PC-9 (cell line): ENCODE data around the gene TTC22. TPM values are rescaled to one million over a fixed set of nuclear protein-coding genes. Genes with fewer than 3 reads are reported as not detected.

ENCODE experiments used
- BruUV-seq: library from RNA; stranded (reverse); fragments of 400-500 nt; replicated peaks from 2 replicates; lab custom pipeline; 2021; lab: Mats Ljungman, UMichigan
- CTCF ChIA-PET: fragments of 300-600 bp; sonication (Branson Sonifier 250); formaldehyde crosslinking; loops from one replicate; lab custom pipeline; 2022; ENCODE audit warnings: antibody characterized with exemption; lab: Charles Lee
- POLR2A ChIA-PET: fragments of 300-600 bp; sonication (Branson Sonifier 250); formaldehyde crosslinking; loops from one replicate; lab custom pipeline; 2022; ENCODE audit warnings: antibody characterized with exemption; ENCODE audit not compliant: unreplicated experiment; lab: Charles Lee
- DNase-seq, 2 experiments: peaks; one replicate each; pipeline versions ENCODE4 v3.0.0 to v3.0.0-alpha.2; 2015 to 2022; ENCODE audit warnings: mixed read lengths in 1 of 2
- H2AFZ ChIP-seq: fragments of 200-600 bp; sonication (generic); 2 replicates; pipeline ENCODE4 v1.8.1; 2017; ENCODE audit warnings: antibody characterized with exemption
- H3F3A ChIP-seq: fragments of 200-600 bp; sonication (generic); 2 replicates; pipeline ENCODE4 v1.8.1; 2017; ENCODE audit warnings: antibody characterized with exemption, mild to moderate bottlenecking, low read depth; ENCODE audit not compliant: insufficient read depth
- H3K27ac ChIP-seq: fragments of 200-600 bp; sonication (generic); 2 replicates; pipeline ENCODE4 v1.6.1; 2016; ENCODE audit warnings: mixed run types
- H3K27me3 ChIP-seq: fragments of 200-600 bp; sonication (generic); 2 replicates; pipeline ENCODE4 v1.6.1; 2016; ENCODE audit warnings: low read depth, mixed run types; ENCODE audit not compliant: insufficient read depth
- H3K36me3 ChIP-seq: fragments of 200-600 bp; sonication (generic); 2 replicates; pipeline ENCODE4 v1.6.1; 2016; ENCODE audit warnings: low read depth, mixed run types
- H3K4me1 ChIP-seq: fragments of 200-600 bp; sonication (generic); replicated peaks from 2 replicates; pipeline ENCODE4 v1.6.1; 2016; ENCODE audit warnings: mixed run types; ENCODE audit not compliant: insufficient read depth
- H3K4me2 ChIP-seq: fragments of 200-600 bp; sonication (generic); 2 replicates; pipeline ENCODE4 v1.6.1; 2017; ENCODE audit warnings: mixed run types
- H3K4me3 ChIP-seq: fragments of 200-600 bp; sonication (generic); 2 replicates; pipeline ENCODE4 v1.6.1; 2016; ENCODE audit warnings: mixed run types
- H3K79me2 ChIP-seq: fragments of 200-600 bp; sonication (generic); 2 replicates; pipeline ENCODE4 v1.6.1; 2017; ENCODE audit warnings: low read depth, mixed run types
- H3K9me2 ChIP-seq: fragments of 200-600 bp; sonication (generic); 2 replicates; pipeline ENCODE4 v1.8.1; 2017; ENCODE audit warnings: mild to moderate bottlenecking; ENCODE audit not compliant: insufficient read depth
- H3K9me3 ChIP-seq: fragments of 200-600 bp; sonication (generic); 2 replicates; pipeline ENCODE4 v1.8.1; 2016; ENCODE audit warnings: low read depth; ENCODE audit not compliant: insufficient read depth
- H4K20me1 ChIP-seq: fragments of 200-600 bp; sonication (generic); 2 replicates; pipeline ENCODE4 v1.8.1; 2017; ENCODE audit not compliant: insufficient read depth
- CTCF ChIP-seq: fragments of 200-600 bp; sonication (generic); conservative IDR thresholded peaks from 2 replicates; pipeline ENCODE4 v1.6.1; 2017; ENCODE audit warnings: mixed run types, antibody characterized with exemption, mild to moderate bottlenecking, moderate library complexity
- EZH2 ChIP-seq: fragments of 200-600 bp; sonication (generic); IDR thresholded peaks from 2 replicates; pipeline ENCODE4 v1.8.0; 2017; ENCODE audit warnings: antibody characterized with exemption, low read depth
- intact Hi-C: fragments of 100-400 bp; cut with micrococcal nuclease; formaldehyde crosslinking; loops from one replicate; pipeline ENCODE4 v1.10.0; 2022; ENCODE audit not compliant: unreplicated experiment
- total RNA-seq: library from RNA; stranded (reverse); gene quantifications from 2 replicates; pipeline ENCODE4 v1.2.3, GENCODE V29; 2021

The TTC22 gene
- total RNA-seq, 1 experiment from 2014 or later: 26.3 TPM

GRCh38 chr1:54814571-54814970 lies 13.4 kb upstream of the TTC22 start:
- intact Hi-C loops: loop anchor here (5.0 kb wide), 1 partner anchor 937 kb away; no protein-coding TSS in a partner anchor
- CTCF ChIA-PET: no interaction called here

GRCh38 chr1:54814126-54814498 lies 13.0 kb upstream of the TTC22 start:
- H3K4me2 ChIP-seq: no peak overlapping the region
- no peak overlapping the region for H3K4me3 ChIP-seq
- ChIA-PET POLR2A (no interaction called here), CTCF (no interaction called here)
- no peak overlapping the region for H3K27ac ChIP-seq
- H3K79me2 ChIP-seq: no peaks in the 10 kb centered on the region
- TF ChIP-seq CTCF: no peak
- no peak for TF ChIP-seq EZH2
- H3K9me2 ChIP-seq: no peaks in the 10 kb centered on the region
- no peaks in the 10 kb centered on the region for H3K9me3 ChIP-seq
- BruUV-seq: no TSS peak
- no peak overlapping the region for H2AFZ ChIP-seq
- no peak for DNase-seq
- H3K36me3 ChIP-seq: no peaks in the 10 kb centered on the region
- peaks cover 8% of the 10 kb centered on the region for H3K4me1 ChIP-seq
- intact Hi-C loops: loop anchor here (5.0 kb wide), 1 partner anchor 937 kb away; no protein-coding TSS in a partner anchor
- H3K27me3 ChIP-seq: no peaks in the 10 kb centered on the region
- H3F3A ChIP-seq: no peaks in the 10 kb centered on the region
- no peaks in the 10 kb centered on the region for H4K20me1 ChIP-seq

More at GRCh38 chr1:54814571-54814970, 13.4 kb upstream of the TTC22 start:
- Histone ChIP-seq H4K20me1 (no peaks in the 10 kb centered on the region), H3K79me2 (no peaks in the 10 kb centered on the region), H3K9me3 (no peaks in the 10 kb centered on the region), H3K4me1 (peaks cover 13% of the 10 kb centered on the region), H3K4me2 (no peak overlapping the region), H3K36me3 (no peaks in the 10 kb centered on the region), H3K27me3 (no peaks in the 10 kb centered on the region), H3K27ac (no peak overlapping the region), H3F3A (no peaks in the 10 kb centered on the region), H3K9me2 (no peaks in the 10 kb centered on the region), H2AFZ (no peak overlapping the region), H3K4me3 (no peak overlapping the region)
- BruUV-seq: no TSS peak
- no peak for TF ChIP-seq EZH2
- TF ChIP-seq CTCF: no peak
- no peak for DNase-seq
- POLR2A ChIA-PET: no interaction called here

GRCh38 chr1:54813485-54814125 lies 12.5 kb upstream of the TTC22 start:
- Histone ChIP-seq H3K4me1 (peaks cover 3% of the 10 kb centered on the region), H3F3A (no peaks in the 10 kb centered on the region), H3K27me3 (no peaks in the 10 kb centered on the region), H3K79me2 (no peaks in the 10 kb centered on the region), H4K20me1 (no peaks in the 10 kb centered on the region), H3K27ac (no peak overlapping the region), H3K36me3 (no peaks in the 10 kb centered on the region), H3K9me2 (no peaks in the 10 kb centered on the region), H3K4me2 (no peak overlapping the region), H3K9me3 (no peaks in the 10 kb centered on the region), H2AFZ (no peak overlapping the region), H3K4me3 (no peak overlapping the region)
- POLR2A ChIA-PET: no interaction called here
- TF ChIP-seq CTCF (no peak), EZH2 (no peak)
- CTCF ChIA-PET: interaction anchor here (0.7 kb wide), 1 partner anchor 113 kb away, joined by 5 read pairs; no protein-coding TSS in a partner anchor
- intact Hi-C loops: loop anchor here (5.0 kb wide), 1 partner anchor 936 kb away; no protein-coding TSS in a partner anchor
- BruUV-seq: no TSS peak
- DNase-seq: no peak
